ENCODE data around the gene ADCY10. TPM values are rescaled to one million over a fixed set of nuclear protein-coding genes. Genes with fewer than 3 reads are reported as not detected.

Gene ADCY10
- total RNA-seq, 4 donors from 2014 or later, result not detected

- Histone ChIP-seq H3K27ac (no peak overlapping the region), H3K4me3 (no peak overlapping the region), H3K36me3 (peaks cover 0 to 69% (median 0%) of the 10 kb centered on the region in 3 donors), H3K27me3 (no peaks in the 10 kb centered on the region), H3K4me1 (peaks cover 5 to 15% (median 10%) of the 10 kb centered on the region in 3 donors), H3K9me3 (no peaks in the 10 kb centered on the region)
- no peak for DNase-seq
- TF ChIP-seq CTCF (IDR thresholded peaks at IDR 0.05), result no peak
- no peak for TF ChIP-seq POLR2A (IDR thresholded peaks at IDR 0.05)
- 84 to 87% methylated on average over 3 of the region's 3 CpGs for WGBS, 2 donors
- intact Hi-C loops (cut with DNase I), result loop anchor here (10.0 kb wide), 1 partner anchor 60 kb away; the partner anchor contains the start of gene MPZL1
Observed at GRCh38 chr1:167784876-167785550, 128.9 kb downstream of the ADCY10 start.

GRCh38 chr1:167782946-167783345 is 131.0 kb downstream of the ADCY10 start:
- Histone ChIP-seq H3K9me3 (no peaks in the 10 kb centered on the region), H3K27me3 (no peaks in the 10 kb centered on the region), H3K4me1 (no peaks in the 10 kb centered on the region), H3K36me3 (peaks cover 0 to 70% (median 0%) of the 10 kb centered on the region in 3 donors), H3K4me3 (no peak overlapping the region), H3K27ac (no peak overlapping the region)
- 44 to 78% methylated on average over 1 of the region's 1 CpG for WGBS, 2 donors
- intact Hi-C loops (cut with DNase I), result loop anchor here (10.0 kb wide), 1 partner anchor 58 kb away; the partner anchor contains the start of gene MPZL1
- DNase-seq, result no peak
- no peak for TF ChIP-seq POLR2A (IDR thresholded peaks at IDR 0.05)
- no peak for TF ChIP-seq CTCF (IDR thresholded peaks at IDR 0.05)

GRCh38 chr1:167781558-167781957 is 132.4 kb downstream of the ADCY10 start:
- intact Hi-C loops (cut with DNase I), result loop anchor here (10.0 kb wide), 1 partner anchor 57 kb away; the partner anchor contains the start of gene MPZL1
- no peak overlapping the region for H3K27ac ChIP-seq
- TF ChIP-seq CTCF (IDR thresholded peaks at IDR 0.05), result no peak
- no peak for TF ChIP-seq POLR2A (IDR thresholded peaks at IDR 0.05)
- H3K4me1 ChIP-seq, result peaks cover 0 to 7% (median 0%) of the 10 kb centered on the region in 3 donors
- H3K4me3 ChIP-seq, result no peak overlapping the region
- no peaks in the 10 kb centered on the region for H3K27me3 ChIP-seq
- DNase-seq, result no peak
- WGBS, 2 donors, result 95 to 97% methylated on average over 2 of the region's 2 CpGs
- H3K36me3 ChIP-seq, result peaks cover 0 to 70% (median 0%) of the 10 kb centered on the region in 3 donors
- no peaks in the 10 kb centered on the region for H3K9me3 ChIP-seq

GRCh38 chr1:167777269-167777650 is 136.7 kb downstream of the ADCY10 start:
- Histone ChIP-seq H3K36me3 (peaks cover 0 to 78% (median 0%) of the 10 kb centered on the region in 3 donors), H3K4me3 (no peak overlapping the region), H3K4me1 (peaks cover 5 to 50% (median 15%) of the 10 kb centered on the region in 3 donors), H3K9me3 (no peaks in the 10 kb centered on the region), H3K27ac (peak overlapping the region in 1 of 4 donors; percentile 3), H3K27me3 (no peaks in the 10 kb centered on the region)
- WGBS, 2 donors, result 83 to 91% methylated on average over 5 of the region's 5 CpGs
- no peak for TF ChIP-seq CTCF (IDR thresholded peaks at IDR 0.05)
- TF ChIP-seq POLR2A (IDR thresholded peaks at IDR 0.05), result no peak
- intact Hi-C loops (cut with DNase I), result no loop called here
- no peak for DNase-seq

GRCh38 chr1:167776616-167777268 is 137.2 kb downstream of the ADCY10 start:
- Histone ChIP-seq H3K4me1 (peaks cover 5 to 55% (median 15%) of the 10 kb centered on the region in 3 donors), H3K36me3 (peaks cover 0 to 83% (median 0%) of the 10 kb centered on the region in 3 donors), H3K27me3 (no peaks in the 10 kb centered on the region), H3K9me3 (no peaks in the 10 kb centered on the region), H3K27ac (peak overlapping the region in 3 of 4 donors; percentile 3 to 59 (median 51)), H3K4me3 (no peak overlapping the region)
- 95 to 100% methylated on average over 1 of the region's 1 CpG for WGBS, 2 donors
- TF ChIP-seq CTCF (IDR thresholded peaks at IDR 0.05) (no peak), POLR2A (IDR thresholded peaks at IDR 0.05) (no peak)
- intact Hi-C loops (cut with DNase I), result no loop called here
- no peak for DNase-seq

All from esophagus squamous epithelium (tissue), 5 donors.